ENCODE measurements around the gene STC2. TPM values are rescaled to one million over a fixed set of nuclear protein-coding genes. Genes with fewer than 3 reads are reported as not detected.

The STC2 gene
- total RNA-seq, 2 donors from 2014 or later: 4.2 to 39.5 TPM

- peaks cover 12 to 37% of the 10 kb centered on the region in 2 donors for H3K36me3 Mint-ChIP-seq
- no peaks in the 10 kb centered on the region for H3K9me3 Mint-ChIP-seq
- H3K27ac Mint-ChIP-seq: no peak overlapping the region
- ATAC-seq: no peak
- no peak for DNase-seq (ENCODE audit: low spot score in 2 of 2)
Measured at GRCh38 chr5:173331287-173331686, 3.1 kb upstream of the STC2 start.

DNA sequence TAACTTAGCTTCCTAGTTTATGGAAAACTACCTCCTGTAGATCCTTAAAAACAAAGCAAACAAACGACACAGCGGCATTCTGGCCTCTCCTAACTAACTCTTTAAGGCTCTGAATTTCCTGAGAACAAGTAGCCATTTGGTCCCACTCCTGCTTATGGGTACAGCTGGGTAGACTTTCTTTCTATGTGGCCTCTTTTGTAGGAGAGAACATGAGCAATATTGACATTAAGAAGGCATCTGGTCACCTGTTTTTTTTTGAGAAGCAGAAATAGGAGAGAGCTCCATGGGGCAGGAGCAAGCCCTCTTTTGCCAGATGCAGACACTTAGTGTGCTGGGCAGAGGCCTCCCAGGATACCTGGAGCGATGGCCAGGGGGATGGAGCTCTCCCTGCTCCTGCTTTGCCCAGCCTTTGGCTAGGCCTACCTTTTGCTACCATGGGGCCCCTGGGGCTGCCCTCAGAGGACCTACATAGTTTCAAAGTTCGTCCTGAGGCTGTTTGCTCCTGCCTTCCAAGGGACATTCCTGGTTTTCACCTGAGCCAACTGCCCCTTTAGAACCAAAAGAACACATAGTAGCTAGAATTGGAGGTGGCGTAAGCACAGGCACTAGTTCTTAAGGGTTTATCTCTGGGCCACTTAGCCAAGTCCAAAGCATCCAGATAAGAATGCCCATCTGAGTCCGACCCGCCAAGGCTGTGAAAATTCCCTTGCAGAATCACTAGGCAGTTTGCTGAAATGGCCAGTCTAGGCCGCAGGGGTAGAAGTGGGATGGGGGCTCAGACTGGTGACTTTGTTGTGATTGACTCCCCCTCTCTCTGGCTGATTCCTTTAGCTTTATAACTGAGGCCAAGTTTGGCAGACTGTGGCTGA is 2.4 kb upstream of the STC2 start:
- Mint-ChIP-seq H3K36me3 (peaks cover 15 to 44% of the 10 kb centered on the region in 2 donors), H3K9me3 (no peaks in the 10 kb centered on the region), H3K27ac (peak overlapping the region in 1 of 2 donors; percentile 29)
- ATAC-seq (no peak), DNase-seq (ENCODE audit: low spot score in 2 of 2) (no peak)

GRCh38 chr5:173329491-173330337 is 1.5 kb upstream of the STC2 start:
- Mint-ChIP-seq H3K27ac (peak overlapping the region in 1 of 2 donors; percentile 98), H3K9me3 (no peaks in the 10 kb centered on the region), H3K36me3 (peaks cover 20 to 52% of the 10 kb centered on the region in 2 donors)
- ATAC-seq (peak; percentile 10 to 75), DNase-seq (ENCODE audit: low spot score in 2 of 2) (peak in 1 of 2 donors; percentile 71)

DNA sequence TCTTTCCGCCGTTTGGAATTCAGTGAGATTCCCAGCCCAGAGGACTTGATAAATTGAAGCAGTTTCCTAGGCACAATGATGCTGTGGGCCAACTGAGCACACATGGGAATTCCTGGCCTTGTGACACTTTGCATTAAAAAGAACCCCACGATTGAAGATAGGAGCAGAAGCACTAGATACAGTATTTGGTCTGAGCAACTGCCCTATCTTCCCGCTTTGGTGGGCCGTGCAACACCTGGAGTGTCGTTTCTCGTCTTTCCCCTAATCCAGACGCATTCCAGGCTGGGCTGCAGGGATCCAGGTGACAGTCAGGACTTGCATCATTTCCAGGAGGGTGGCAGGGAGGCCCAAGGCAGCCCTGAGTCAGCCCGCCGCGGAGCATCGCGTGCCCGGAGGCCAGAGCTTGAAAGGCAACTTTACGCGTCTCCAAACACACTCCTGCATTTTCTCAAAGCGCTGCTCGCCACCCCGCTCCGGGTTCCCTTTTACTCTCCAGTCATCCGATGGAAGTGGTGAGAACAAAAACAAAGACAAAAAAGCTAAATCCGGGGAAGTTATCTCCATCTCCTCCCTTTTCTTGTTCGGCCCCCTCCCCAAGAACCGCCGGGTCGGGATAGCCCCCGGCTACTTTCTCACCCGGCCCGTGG is 753 bp upstream of the STC2 start:
- peak overlapping the region; percentile 68 to 98 for H3K27ac Mint-ChIP-seq
- no peaks in the 10 kb centered on the region for H3K9me3 Mint-ChIP-seq
- H3K36me3 Mint-ChIP-seq: peaks cover 22 to 60% of the 10 kb centered on the region in 2 donors
- peak in 1 of 2 donors; percentile 54 for DNase-seq (ENCODE audit: low spot score in 2 of 2)
- peak; percentile 20 to 24 for ATAC-seq

DNA sequence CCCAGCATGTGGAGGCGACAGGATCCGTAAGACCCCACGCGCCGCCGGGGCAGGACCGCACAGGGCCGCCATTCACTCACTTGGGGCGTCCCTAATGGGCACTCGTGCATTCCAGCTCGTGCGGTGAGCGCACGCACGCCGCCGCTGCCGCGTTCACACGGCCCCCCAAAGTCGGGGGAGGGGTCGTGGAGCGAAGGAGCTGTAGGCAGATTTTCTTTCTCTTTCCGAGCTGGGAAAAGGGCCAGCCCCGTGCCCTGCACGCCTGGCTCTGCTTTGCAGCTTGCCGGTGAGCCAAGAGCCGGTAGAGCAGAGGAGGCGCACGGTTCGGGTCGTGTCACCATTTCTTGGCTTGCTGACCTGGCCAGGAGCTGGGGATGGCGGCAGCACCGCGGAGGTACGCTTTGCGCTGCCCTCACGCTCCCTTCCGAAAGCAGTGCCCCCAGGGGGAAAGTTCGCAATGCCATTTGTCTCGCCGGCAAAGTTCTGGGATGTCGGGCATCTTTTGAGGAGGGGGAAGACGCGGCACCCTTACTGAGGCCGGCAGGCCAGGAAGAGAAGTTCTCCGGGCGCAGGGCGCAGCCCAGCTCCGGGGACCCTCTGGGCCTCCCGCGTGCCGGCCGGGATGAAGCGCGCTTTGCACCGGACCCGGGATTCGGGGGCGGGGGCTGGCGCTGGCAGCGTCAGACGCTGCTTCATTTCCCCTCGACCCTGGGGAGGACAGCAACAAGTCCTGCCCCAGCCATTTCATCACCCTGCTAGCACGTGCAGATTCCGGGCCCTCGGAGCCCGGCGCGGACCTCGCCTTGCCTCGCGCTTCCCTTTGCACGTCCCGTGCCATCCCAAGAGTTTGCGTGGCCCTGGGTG is 898 bp downstream of the STC2 start:
- H3K27ac Mint-ChIP-seq: peak overlapping the region in 1 of 2 donors; percentile 22

GRCh38 chr5:173326501-173326960 is 1.7 kb downstream of the STC2 start:
- Mint-ChIP-seq H3K9me3 (no peaks in the 10 kb centered on the region), H3K36me3 (peaks cover 22 to 73% of the 10 kb centered on the region in 2 donors), H3K27ac (peak overlapping the region in 1 of 2 donors; percentile 68)
- DNase-seq (ENCODE audit: low spot score in 2 of 2): no peak
- ATAC-seq: no peak

More for the DNA sequence above, 898 bp downstream of the STC2 start:
- Mint-ChIP-seq H3K9me3 (no peaks in the 10 kb centered on the region), H3K36me3 (peaks cover 22 to 75% of the 10 kb centered on the region in 2 donors)
- DNase-seq (ENCODE audit: low spot score in 2 of 2) (peak in 1 of 2 donors; percentile 29), ATAC-seq (peak in 1 of 2 donors; percentile 6)

GRCh38 chr5:173325091-173325698 is 3.0 kb downstream of the STC2 start:
- ATAC-seq: no peak
- peaks cover 22 to 77% of the 10 kb centered on the region in 2 donors for H3K36me3 Mint-ChIP-seq
- no peak for DNase-seq (ENCODE audit: low spot score in 2 of 2)
- peak overlapping the region in 1 of 2 donors; percentile 55 for H3K27ac Mint-ChIP-seq
- no peaks in the 10 kb centered on the region for H3K9me3 Mint-ChIP-seq

- no peak overlapping the region for H3K27ac Mint-ChIP-seq
- ATAC-seq: no peak
- DNase-seq (ENCODE audit: low spot score in 2 of 2): no peak
- no peaks in the 10 kb centered on the region for H3K9me3 Mint-ChIP-seq
- peaks cover 22 to 83% of the 10 kb centered on the region in 2 donors for H3K36me3 Mint-ChIP-seq
Measured at GRCh38 chr5:173324115-173325001, 3.9 kb downstream of the STC2 start.

DNA sequence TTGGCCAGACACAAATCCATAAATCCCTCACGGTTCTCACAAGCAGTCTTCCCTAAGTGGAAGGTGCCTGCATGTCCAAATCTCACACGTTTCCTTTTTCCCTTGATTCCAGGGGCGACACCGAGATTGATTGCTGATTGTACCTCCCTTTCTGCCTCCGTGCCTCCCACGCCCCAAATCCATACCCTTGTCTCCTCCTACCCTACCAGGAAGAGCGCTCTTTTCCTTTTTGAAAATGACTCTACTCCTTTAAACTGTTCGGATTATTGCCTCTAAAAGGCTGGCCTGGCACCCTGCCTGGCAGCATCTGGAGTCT is 4.5 kb downstream of the STC2 start:
- no peaks in the 10 kb centered on the region for H3K9me3 Mint-ChIP-seq
- no peak overlapping the region for H3K27ac Mint-ChIP-seq
- ATAC-seq (no peak), DNase-seq (ENCODE audit: low spot score in 2 of 2) (no peak)
- H3K36me3 Mint-ChIP-seq: peaks cover 22 to 83% of the 10 kb centered on the region in 2 donors

DNA sequence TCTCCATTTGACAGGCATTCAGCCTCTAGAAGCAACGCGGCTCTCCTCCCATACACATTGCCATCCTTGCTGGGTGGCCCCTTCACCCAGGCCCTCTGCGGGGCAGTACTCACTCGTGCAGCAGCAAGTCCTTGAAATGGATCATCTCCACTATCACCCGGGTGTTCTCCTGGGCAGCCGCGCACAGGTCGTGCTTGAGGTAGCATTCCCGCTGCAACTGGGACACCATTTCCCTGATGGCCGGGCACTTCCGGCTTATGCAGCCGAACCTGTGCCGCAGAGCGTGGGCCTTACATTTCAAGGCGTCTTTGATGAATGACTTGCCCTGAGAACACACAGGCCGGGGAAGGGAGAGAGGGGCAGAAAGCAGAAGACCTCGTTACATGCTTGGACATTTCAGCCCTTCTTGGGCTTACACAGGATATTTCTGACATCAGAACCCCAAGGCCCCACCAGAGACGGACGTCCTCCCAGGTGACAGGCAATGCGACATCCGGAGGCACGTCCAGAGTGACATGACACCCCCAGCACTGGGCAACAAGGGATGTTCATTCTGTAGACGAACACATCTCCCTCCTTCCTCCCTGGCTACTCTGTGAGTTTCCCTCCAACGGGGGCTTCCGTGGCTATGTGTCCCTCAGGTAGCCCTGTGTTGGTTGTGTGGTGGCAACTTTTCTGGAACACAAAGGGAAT is 5.0 kb downstream of the STC2 start:
- DNase-seq (ENCODE audit: low spot score in 2 of 2) (no peak), ATAC-seq (no peak)
- H3K27ac Mint-ChIP-seq: no peak overlapping the region
- no peaks in the 10 kb centered on the region for H3K9me3 Mint-ChIP-seq
- H3K36me3 Mint-ChIP-seq: peaks cover 17 to 83% of the 10 kb centered on the region in 2 donors

DNA sequence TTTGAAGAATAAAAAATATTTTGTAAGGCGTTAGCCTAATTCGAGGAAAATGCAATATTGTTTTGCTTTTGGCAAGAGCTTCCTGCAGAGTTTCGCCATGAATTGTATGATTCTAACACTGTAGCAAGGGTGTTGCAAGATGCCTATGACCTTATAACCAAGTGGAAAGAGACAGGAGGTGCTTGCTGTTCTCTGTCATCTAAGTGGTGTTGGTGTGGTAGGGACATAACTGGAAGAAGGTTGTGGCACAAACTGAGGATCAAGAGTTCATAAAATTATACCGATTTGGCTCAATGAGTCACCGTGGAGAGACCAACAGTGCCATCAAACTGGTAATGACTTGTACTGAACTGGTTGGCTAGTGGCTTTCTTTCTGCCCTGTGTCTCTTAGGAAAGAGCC is 6.3 kb downstream of the STC2 start:
- Mint-ChIP-seq H3K9me3 (no peaks in the 10 kb centered on the region), H3K27ac (no peak overlapping the region), H3K36me3 (peaks cover 15 to 87% of the 10 kb centered on the region in 2 donors)
- DNase-seq (ENCODE audit: low spot score in 2 of 2) (no peak), ATAC-seq (no peak)

DNA sequence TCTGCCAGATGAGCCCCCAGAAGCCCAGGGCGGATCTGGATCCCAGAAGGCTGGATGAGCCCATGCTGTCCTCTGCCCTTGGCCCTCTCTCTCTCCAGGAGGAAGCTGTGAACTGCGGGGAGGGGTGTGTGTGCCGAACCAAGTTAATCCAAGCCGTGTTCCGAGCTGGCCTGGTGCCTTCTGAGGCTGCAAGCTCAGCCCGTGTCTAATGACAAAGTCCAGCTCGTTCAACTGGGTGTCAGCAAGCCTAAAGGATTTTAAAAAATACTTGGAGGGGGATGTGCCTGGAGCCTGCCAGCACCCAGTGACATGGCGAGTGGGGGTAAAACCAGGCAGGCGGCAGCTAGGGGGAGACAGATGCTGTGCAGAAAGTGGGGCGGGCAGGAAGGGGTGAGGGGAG is 8.0 kb downstream of the STC2 start:
- H3K9me3 Mint-ChIP-seq: no peaks in the 10 kb centered on the region
- DNase-seq (ENCODE audit: low spot score in 2 of 2) (no peak), ATAC-seq (no peak)
- H3K36me3 Mint-ChIP-seq: peaks cover 6 to 74% of the 10 kb centered on the region in 2 donors
- no peak overlapping the region for H3K27ac Mint-ChIP-seq

DNA sequence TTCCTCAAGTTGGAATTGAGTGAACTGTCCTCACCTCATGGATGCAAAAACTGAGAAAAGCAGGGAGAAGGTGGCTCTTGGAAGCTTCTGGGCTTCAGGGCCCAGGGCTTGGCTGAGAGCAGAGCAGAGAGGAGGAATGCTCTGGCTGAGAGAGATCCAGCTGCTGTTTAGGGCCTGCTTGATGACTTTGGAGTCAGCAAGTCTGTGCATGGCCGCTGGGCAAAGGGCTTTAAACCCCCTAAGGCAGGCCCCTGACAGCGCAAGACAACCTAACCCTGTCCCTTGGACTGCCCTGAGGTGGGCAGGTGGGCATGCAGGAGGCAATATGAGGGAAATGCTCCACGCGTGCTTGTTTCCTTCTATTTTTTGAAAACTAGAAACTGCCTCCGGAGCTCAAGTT is 8.6 kb downstream of the STC2 start:
- H3K36me3 Mint-ChIP-seq: peaks cover under 1 to 73% of the 10 kb centered on the region in 2 donors
- H3K27ac Mint-ChIP-seq: no peak overlapping the region
- DNase-seq (ENCODE audit: low spot score in 2 of 2) (peak in 1 of 2 donors; percentile 33), ATAC-seq (no peak)
- no peaks in the 10 kb centered on the region for H3K9me3 Mint-ChIP-seq

All from activated naive CD4-positive, alpha-beta T cell treated with anti-CD3 and anti-CD28 coated beads, Interleukin-2, amount 50 U/mL, for 72 hours (primary cell).